Ovary (tissue), 9 donors: Measurements from ENCODE around the gene CCDC138. TPM values are rescaled to one million over a fixed set of nuclear protein-coding genes. Genes with fewer than 3 reads are reported as not detected.

Experiments used
- DNase-seq, 5 donors: peaks; one replicate each; pipeline ENCODE4 v3.0.0-alpha.2; 2019 to 2020
- H3K27ac ChIP-seq, 2 donors: fragments of 200-600 bp; one replicate each; pipeline versions ENCODE4 v1.5.1 to v1.8.0; 2019 to 2022
- H3K27me3 ChIP-seq: fragments of 200-600 bp; one replicate; pipeline ENCODE4 v1.8.0; 2022
- H3K36me3 ChIP-seq: fragments of 200-600 bp; sonication (generic); one replicate; pipeline ENCODE4 v1.5.1; 2019
- H3K4me1 ChIP-seq: one replicate; pipeline ENCODE4 v1.8.1; 2013; ENCODE audit warnings: mild to moderate bottlenecking, moderate library complexity; ENCODE audit not compliant: insufficient read depth
- H3K4me3 ChIP-seq: fragments of 200-600 bp; sonication (generic); one replicate; pipeline ENCODE4 v1.5.1; 2017
- H3K9me3 ChIP-seq, 2 donors: fragments of 200-600 bp in 1 of 2; sonication (generic) in 1 of 2; one replicate each; pipeline versions ENCODE4 v1.5.1 to v1.8.1; 2013 to 2019; ENCODE audit warnings: mild to moderate bottlenecking in 1 of 2, moderate library complexity in 1 of 2
- CTCF ChIP-seq, 3 donors: fragments of 450-650 bp in 2 of 3; fragments of 200-600 bp in 1 of 3; IDR thresholded peaks; one replicate each; pipeline versions ENCODE4 v1.5.1 to v1.8.0; 2016 to 2022; ENCODE audit warnings: antibody characterized with exemption in 3 of 3, mild to moderate bottlenecking in 1 of 3
- EP300 ChIP-seq: sonication (generic); formaldehyde crosslinking; IDR thresholded peaks from one replicate; pipeline ENCODE4 v1.6.1; 2017; ENCODE audit warnings: antibody characterized with exemption
- POLR2A ChIP-seq: fragments of 450-650 bp; IDR thresholded peaks from one replicate; pipeline ENCODE4 v1.6.1; 2017; ENCODE audit warnings: antibody characterized with exemption, mild to moderate bottlenecking, moderate library complexity
- WGBS, 3 donors: extraction: QIAGEN DNeasy Blood & Tissue Kit in 1 of 3; methylation state at CpG; one replicate each; pipeline versions ENCODE4 v1.1.5 to v1.1.7; 2013 to 2017; 5-methylcytosine and 5-hydroxymethylcytosine counted together
- intact Hi-C, 4 donors: fragments of 100-400 bp; cut with DNase I; formaldehyde crosslinking; loops; one replicate each; pipeline versions ENCODE4 v1.11.0 to v1.15.1; 2022 to 2023
- polyA plus RNA-seq, 2 donors: library from polyadenylated mRNA; stranded (reverse); fragments of 200-250 nt in 1 of 2; fragments of 350-450 nt in 1 of 2; fragmentation: Illumina TruSeq in 1 of 2; extraction: RNeasy Lipid Tissue Mini Kit (QIAGEN cat#74804) in 1 of 2; gene quantifications; one replicate each; pipeline ENCODE4 v1.2.3, GENCODE V29; 2013 to 2014
- total RNA-seq, 7 donors: library from RNA; depleted of rRNA in 2 of 7; stranded (reverse); fragments of >200 nt in 2 of 7; fragmentation: NEBNext Ultra II Directional in 3 of 7; extraction: Animal tissue kit (Norgen Biotek cat#: 25700) in 3 of 7; gene quantifications; one replicate each; pipeline versions ENCODE4 v1.1.0 to v1.2.4, GENCODE V29; 2016 to 2023
- donor health status: DM: no; HTN: no; CAD: no; lungs with moderate emphysema.
- donor health status: DM: no; HTN: no; CAD: no.
- donor health status: Bipolar disorder and iron deficiency.
- donor health status: DM: yes; HTN: yes; CAD: no.
- donor health status: DM: no; HTN: no; CAD: no.
- donor health status: DM: yes; HTN: yes; CAD: no.

Gene CCDC138
- total and polyA plus RNA-seq, 9 donors = 1.9 to 8.6 (median 4.6) TPM

GRCh38 chr2:108805782-108806181, 19.2 kb downstream of the CCDC138 start:
- no peak overlapping the region for H3K4me3 ChIP-seq
- no peaks in the 10 kb centered on the region for H3K27me3 ChIP-seq
- DNase-seq = no peak
- H3K9me3 ChIP-seq = peaks cover 0 to 4% of the 10 kb centered on the region in 2 donors
- H3K4me1 ChIP-seq = no peaks in the 10 kb centered on the region
- WGBS, 3 donors = 67 to 75% (median 69%) methylated on average over 1 of the region's 1 CpG
- TF ChIP-seq EP300 (no peak), CTCF (IDR thresholded peaks at IDR 0.05) (no peak), POLR2A (no peak)
- intact Hi-C loops = no loop called here
- no peaks in the 10 kb centered on the region for H3K36me3 ChIP-seq
- no peak overlapping the region for H3K27ac ChIP-seq

GRCh38 chr2:108806371-108807113, 20.0 kb downstream of the CCDC138 start:
- WGBS, 3 donors = 87 to 91% (median 88%) methylated on average over 6 of the region's 6 CpGs
- Histone ChIP-seq H3K36me3 (no peaks in the 10 kb centered on the region), H3K4me1 (no peaks in the 10 kb centered on the region), H3K4me3 (no peak overlapping the region), H3K9me3 (peaks cover 0 to 4% of the 10 kb centered on the region in 2 donors), H3K27ac (no peak overlapping the region), H3K27me3 (no peaks in the 10 kb centered on the region)
- TF ChIP-seq EP300 (no peak), POLR2A (no peak), CTCF (IDR thresholded peaks at IDR 0.05) (no peak)
- no peak for DNase-seq
- intact Hi-C loops = no loop called here

GRCh38 chr2:108809936-108810335, 23.4 kb downstream of the CCDC138 start:
- intact Hi-C loops = no loop called here
- H3K4me3 ChIP-seq = no peak overlapping the region
- 93 to 98% (median 97%) methylated on average over 3 of the region's 3 CpGs for WGBS, 3 donors
- H3K27ac ChIP-seq = no peak overlapping the region
- H3K9me3 ChIP-seq = peaks cover 0 to 4% of the 10 kb centered on the region in 2 donors
- H3K27me3 ChIP-seq = no peaks in the 10 kb centered on the region
- DNase-seq = no peak
- H3K4me1 ChIP-seq = no peaks in the 10 kb centered on the region
- H3K36me3 ChIP-seq = no peaks in the 10 kb centered on the region
- TF ChIP-seq CTCF (IDR thresholded peaks at IDR 0.05) (no peak), POLR2A (no peak), EP300 (no peak)

- 96 to 99% (median 98%) methylated on average over 4 of the region's 4 CpGs for WGBS, 3 donors
- H3K4me1 ChIP-seq = no peaks in the 10 kb centered on the region
- no peak for DNase-seq
- H3K27ac ChIP-seq = no peak overlapping the region
- intact Hi-C loops = no loop called here
- H3K27me3 ChIP-seq = no peaks in the 10 kb centered on the region
- no peaks in the 10 kb centered on the region for H3K36me3 ChIP-seq
- H3K9me3 ChIP-seq = peaks cover 0 to 4% of the 10 kb centered on the region in 2 donors
- H3K4me3 ChIP-seq = no peak overlapping the region
- TF ChIP-seq EP300 (no peak), POLR2A (no peak), CTCF (IDR thresholded peaks at IDR 0.05) (no peak)
Observed at GRCh38 chr2:108810993-108811957, 24.7 kb downstream of the CCDC138 start.
